Caco-2 (cell line): ENCODE results near the gene VOPP1. TPM values are rescaled to one million over a fixed set of nuclear protein-coding genes. Genes with fewer than 3 reads are reported as not detected.

Experiments used
- BruUV-seq: library from RNA; stranded (reverse); fragments of 400-500 nt; replicated peaks from 2 replicates; lab custom pipeline; 2021; lab: Mats Ljungman, UMichigan
- CTCF ChIA-PET: fragments of 300-600 bp; sonication (Branson Sonifier 250); formaldehyde crosslinking; loops from one replicate; lab custom pipeline; 2022; ENCODE audit warnings: antibody characterized with exemption; lab: Charles Lee
- POLR2A ChIA-PET: fragments of 300-600 bp; sonication (Branson Sonifier 250); formaldehyde crosslinking; loops from one replicate; lab custom pipeline; 2022; ENCODE audit warnings: antibody characterized with exemption; lab: Charles Lee
- DNase-seq, 2 experiments: peaks; one replicate each; pipeline versions ENCODE4 v3.0.0 to v3.0.0-alpha.2; 2020 to 2022
- H3K27me3 ChIP-seq: replicated peaks from 2 replicates; pipeline ENCODE4 v1.6.0; 2011; ENCODE audit warnings: low read length; ENCODE audit not compliant: control insufficient read depth, insufficient read depth
- H3K36me3 ChIP-seq: 2 replicates; pipeline ENCODE4 v1.5.1; 2011; ENCODE audit warnings: low read length; ENCODE audit not compliant: control insufficient read depth, insufficient read depth
- H3K4me1 ChIP-seq: fragments of 250-450 bp; sonication (Bioruptor Pico); 2 replicates; pipeline ENCODE4 v1.5.1; 2020; ENCODE audit warnings: mild to moderate bottlenecking
- H3K4me3 ChIP-seq: 2 replicates; pipeline ENCODE4 v1.5.1; 2011; ENCODE audit warnings: low read depth, mild to moderate bottlenecking, control low read depth, low read length
- H3K9me3 ChIP-seq: fragments of 250-450 bp; sonication (Bioruptor Pico); 2 replicates; pipeline ENCODE4 v1.5.1; 2020; ENCODE audit warnings: mild to moderate bottlenecking, moderate library complexity
- H3K27ac Mint-ChIP-seq: one replicate; pipeline ENCODE4 v1.8.0; 2022; ENCODE audit warnings: mixed read lengths; ENCODE audit not compliant: unreplicated experiment
- H3K27me3 Mint-ChIP-seq: one replicate; pipeline ENCODE4 v1.8.0; 2022; ENCODE audit warnings: mixed read lengths; ENCODE audit not compliant: insufficient read depth, unreplicated experiment
- H3K36me3 Mint-ChIP-seq: one replicate; pipeline ENCODE4 v1.8.0; 2022; ENCODE audit warnings: mild to moderate bottlenecking, mixed read lengths; ENCODE audit not compliant: insufficient read depth, unreplicated experiment
- H3K4me1 Mint-ChIP-seq: one replicate; pipeline ENCODE4 v1.8.0; 2022; ENCODE audit warnings: low read depth, mixed read lengths; ENCODE audit not compliant: unreplicated experiment
- H3K4me3 Mint-ChIP-seq: one replicate; pipeline ENCODE4 v1.8.0; 2022; ENCODE audit warnings: mild to moderate bottlenecking, moderate library complexity, mixed read lengths; ENCODE audit not compliant: unreplicated experiment
- H3K9me3 Mint-ChIP-seq: one replicate; pipeline ENCODE4 v1.8.0; 2022; ENCODE audit warnings: mixed read lengths; ENCODE audit not compliant: unreplicated experiment
- intact Hi-C: fragments of 100-400 bp; cut with micrococcal nuclease; formaldehyde crosslinking; loops from one replicate; pipeline ENCODE4 v1.10.0; 2022; ENCODE audit not compliant: unreplicated experiment
- total RNA-seq: library from RNA; stranded (reverse); gene quantifications from 2 replicates; pipeline ENCODE4 v1.2.3, GENCODE V29; 2022
- TF ChIP-seq, protein P1 (sequence below), 2 experiments: fragments of 200-600 bp in 1 of 2; IDR thresholded peaks; 1 replicate in 1 of 2; 2 replicates in 1 of 2; pipeline versions ENCODE4 v1.5.1 to v1.8.0; 2011 to 2022; ENCODE audit warnings: antibody characterized with exemption in 1 of 2, control low read depth in 1 of 2, inconsistent platforms in 1 of 2, low read depth in 1 of 2, low read length in 1 of 2, mild to moderate bottlenecking in 1 of 2, moderate library complexity in 1 of 2; ENCODE audit not compliant: insufficient read depth in 1 of 2, severe bottlenecking in 1 of 2, unreplicated experiment in 1 of 2

The VOPP1 gene
- total RNA-seq, 1 experiment from 2014 or later = 46.8 TPM

DNA sequence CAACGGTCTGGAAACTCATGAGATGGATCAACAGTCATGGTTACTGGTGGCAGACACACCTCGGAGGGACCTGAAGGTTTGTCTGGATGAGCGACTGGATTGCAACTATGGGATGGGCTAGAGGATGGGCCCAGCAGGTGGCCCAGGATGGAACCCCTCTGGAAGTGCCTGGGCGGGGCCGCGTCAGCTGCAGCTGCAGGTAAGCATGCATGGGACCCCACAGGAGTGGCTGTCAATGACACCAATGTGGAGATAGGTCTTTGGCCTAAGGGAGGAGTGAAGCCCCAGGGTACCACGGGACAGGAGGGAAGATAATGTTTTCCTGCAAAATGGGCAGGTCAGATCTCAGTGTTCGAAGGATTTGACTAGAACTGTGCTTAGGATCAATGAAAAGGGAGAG, 103.8 kb downstream of the VOPP1 start:
- no peak for DNase-seq
- TF ChIP-seq, protein P1, sequence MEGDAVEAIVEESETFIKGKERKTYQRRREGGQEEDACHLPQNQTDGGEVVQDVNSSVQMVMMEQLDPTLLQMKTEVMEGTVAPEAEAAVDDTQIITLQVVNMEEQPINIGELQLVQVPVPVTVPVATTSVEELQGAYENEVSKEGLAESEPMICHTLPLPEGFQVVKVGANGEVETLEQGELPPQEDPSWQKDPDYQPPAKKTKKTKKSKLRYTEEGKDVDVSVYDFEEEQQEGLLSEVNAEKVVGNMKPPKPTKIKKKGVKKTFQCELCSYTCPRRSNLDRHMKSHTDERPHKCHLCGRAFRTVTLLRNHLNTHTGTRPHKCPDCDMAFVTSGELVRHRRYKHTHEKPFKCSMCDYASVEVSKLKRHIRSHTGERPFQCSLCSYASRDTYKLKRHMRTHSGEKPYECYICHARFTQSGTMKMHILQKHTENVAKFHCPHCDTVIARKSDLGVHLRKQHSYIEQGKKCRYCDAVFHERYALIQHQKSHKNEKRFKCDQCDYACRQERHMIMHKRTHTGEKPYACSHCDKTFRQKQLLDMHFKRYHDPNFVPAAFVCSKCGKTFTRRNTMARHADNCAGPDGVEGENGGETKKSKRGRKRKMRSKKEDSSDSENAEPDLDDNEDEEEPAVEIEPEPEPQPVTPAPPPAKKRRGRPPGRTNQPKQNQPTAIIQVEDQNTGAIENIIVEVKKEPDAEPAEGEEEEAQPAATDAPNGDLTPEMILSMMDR (IDR thresholded peaks at IDR 0.05; ENCODE audit: insufficient read depth in 1 of 2, low read depth in 1 of 2, low read length in 1 of 2, severe bottlenecking in 1 of 2, unreplicated experiment in 1 of 2) = no peak
- no peaks in the 10 kb centered on the region for H3K4me1 ChIP-seq
- CTCF ChIA-PET = no interaction called here
- Mint-ChIP-seq H3K36me3 (peaks cover 8% of the 10 kb centered on the region), H3K9me3 (peaks cover 10% of the 10 kb centered on the region), H3K27ac (no peak overlapping the region), H3K4me3 (no peak overlapping the region), H3K4me1 (no peaks in the 10 kb centered on the region), H3K27me3 (no peaks in the 10 kb centered on the region)
- POLR2A ChIA-PET = no interaction called here
- H3K27me3 ChIP-seq = no peaks in the 10 kb centered on the region
- no peaks in the 10 kb centered on the region for H3K9me3 ChIP-seq
- intact Hi-C loops = no loop called here
- H3K4me3 ChIP-seq = no peak overlapping the region
- H3K36me3 ChIP-seq = no peaks in the 10 kb centered on the region; the same call in 1 of the 2 replicates
- no TSS peak for BruUV-seq

DNA sequence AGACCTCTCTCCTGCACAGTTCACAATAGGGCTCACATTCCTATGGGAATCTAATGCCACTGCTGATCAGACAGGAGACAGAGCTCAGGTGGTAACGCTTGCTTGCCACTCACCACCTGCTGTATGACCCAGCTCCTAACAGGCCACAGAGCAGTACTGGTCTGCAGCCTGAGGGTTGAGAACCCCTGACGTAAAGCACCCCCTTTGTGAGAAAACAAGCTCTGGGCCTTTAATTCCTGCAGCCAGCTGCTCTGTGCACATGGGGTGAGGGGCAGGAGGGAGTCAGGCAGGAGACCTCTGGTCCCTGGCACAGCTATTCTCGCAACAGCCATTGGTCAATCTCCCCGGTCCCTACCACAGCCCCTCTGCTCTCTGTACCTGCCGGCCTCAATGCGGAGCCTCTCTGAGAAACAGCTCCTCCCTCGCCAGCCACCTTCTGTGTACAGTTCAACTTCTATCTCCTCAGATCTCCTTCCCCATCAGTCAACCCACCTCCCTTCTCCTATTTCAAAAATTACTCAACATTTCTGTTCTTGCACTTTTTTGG, 105.2 kb downstream of the VOPP1 start:
- TF ChIP-seq, protein P1 (IDR thresholded peaks at IDR 0.05; ENCODE audit: insufficient read depth in 1 of 2, low read depth in 1 of 2, low read length in 1 of 2, severe bottlenecking in 1 of 2, unreplicated experiment in 1 of 2) = no peak
- H3K4me1 Mint-ChIP-seq = no peaks in the 10 kb centered on the region
- Histone ChIP-seq H3K4me1 (no peaks in the 10 kb centered on the region), H3K4me3 (no peak overlapping the region), H3K27me3 (no peaks in the 10 kb centered on the region), H3K9me3 (no peaks in the 10 kb centered on the region), H3K36me3 (no peaks in the 10 kb centered on the region; the same call in 1 of the 2 replicates)
- BruUV-seq = no TSS peak
- intact Hi-C loops = no loop called here
- DNase-seq = no peak
- H3K9me3 Mint-ChIP-seq = peaks cover 10% of the 10 kb centered on the region
- H3K36me3 Mint-ChIP-seq = peaks cover 13% of the 10 kb centered on the region
- ChIA-PET CTCF (no interaction called here), POLR2A (no interaction called here)
- no peak overlapping the region for H3K4me3 Mint-ChIP-seq
- H3K27ac Mint-ChIP-seq = no peak overlapping the region
- no peaks in the 10 kb centered on the region for H3K27me3 Mint-ChIP-seq

GRCh38 chr7:55465691-55466090, 106.6 kb downstream of the VOPP1 start:
- no peaks in the 10 kb centered on the region for H3K4me1 Mint-ChIP-seq
- intact Hi-C loops = no loop called here
- BruUV-seq = no TSS peak
- H3K36me3 Mint-ChIP-seq = peaks cover 13% of the 10 kb centered on the region
- ChIA-PET CTCF (no interaction called here), POLR2A (no interaction called here)
- peaks cover 23% of the 10 kb centered on the region for H3K9me3 Mint-ChIP-seq
- Histone ChIP-seq H3K9me3 (no peaks in the 10 kb centered on the region), H3K4me1 (no peaks in the 10 kb centered on the region), H3K27me3 (no peaks in the 10 kb centered on the region), H3K36me3 (no peaks in the 10 kb centered on the region; the same call in 1 of the 2 replicates), H3K4me3 (no peak overlapping the region)
- no peaks in the 10 kb centered on the region for H3K27me3 Mint-ChIP-seq
- TF ChIP-seq, protein P1 (IDR thresholded peaks at IDR 0.05; ENCODE audit: insufficient read depth in 1 of 2, low read depth in 1 of 2, low read length in 1 of 2, severe bottlenecking in 1 of 2, unreplicated experiment in 1 of 2) = no peak
- DNase-seq = no peak
- no peak overlapping the region for H3K4me3 Mint-ChIP-seq
- no peak overlapping the region for H3K27ac Mint-ChIP-seq
